Measurements from ENCODE around the gene XPNPEP1.

DNA sequence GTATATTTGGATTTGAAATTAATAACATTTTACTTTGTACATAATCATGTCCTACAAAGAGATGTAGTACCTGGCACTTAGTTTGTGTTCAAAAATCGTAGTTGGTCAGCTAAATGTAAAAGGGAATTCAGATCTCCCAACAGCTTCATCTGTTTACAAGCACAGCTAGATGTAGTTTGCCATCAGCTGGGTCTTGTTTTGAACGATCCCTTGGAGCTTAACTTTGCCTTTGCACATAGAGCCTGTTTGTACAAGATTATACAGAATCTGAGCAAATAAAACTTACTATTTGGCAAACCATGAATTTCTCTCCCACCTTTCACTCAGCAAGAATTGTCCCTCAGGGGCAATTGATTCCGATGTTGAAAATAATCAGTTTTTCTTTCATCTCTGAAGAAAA, 48.3 kb upstream of the XPNPEP1 start:
- TF ChIP-seq, protein P1, sequence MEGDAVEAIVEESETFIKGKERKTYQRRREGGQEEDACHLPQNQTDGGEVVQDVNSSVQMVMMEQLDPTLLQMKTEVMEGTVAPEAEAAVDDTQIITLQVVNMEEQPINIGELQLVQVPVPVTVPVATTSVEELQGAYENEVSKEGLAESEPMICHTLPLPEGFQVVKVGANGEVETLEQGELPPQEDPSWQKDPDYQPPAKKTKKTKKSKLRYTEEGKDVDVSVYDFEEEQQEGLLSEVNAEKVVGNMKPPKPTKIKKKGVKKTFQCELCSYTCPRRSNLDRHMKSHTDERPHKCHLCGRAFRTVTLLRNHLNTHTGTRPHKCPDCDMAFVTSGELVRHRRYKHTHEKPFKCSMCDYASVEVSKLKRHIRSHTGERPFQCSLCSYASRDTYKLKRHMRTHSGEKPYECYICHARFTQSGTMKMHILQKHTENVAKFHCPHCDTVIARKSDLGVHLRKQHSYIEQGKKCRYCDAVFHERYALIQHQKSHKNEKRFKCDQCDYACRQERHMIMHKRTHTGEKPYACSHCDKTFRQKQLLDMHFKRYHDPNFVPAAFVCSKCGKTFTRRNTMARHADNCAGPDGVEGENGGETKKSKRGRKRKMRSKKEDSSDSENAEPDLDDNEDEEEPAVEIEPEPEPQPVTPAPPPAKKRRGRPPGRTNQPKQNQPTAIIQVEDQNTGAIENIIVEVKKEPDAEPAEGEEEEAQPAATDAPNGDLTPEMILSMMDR (optimal IDR thresholded peaks at IDR 0.05 in 1 of 3, IDR thresholded peaks at IDR 0.05 in 1 of 3, conservative IDR thresholded peaks at IDR 0.05 in 1 of 3; ENCODE audit: extremely low read depth in 1 of 3, insufficient read depth in 2 of 3, low read length in 3 of 3): no peak
- TF ChIP-seq EZH2 (IDR thresholded peaks at IDR 0.05; ENCODE audit: low read length): no peak
